ENCODE results near the gene LRRC8D.

Gene LRRC8D

GRCh38 chr1:89807983-89808382 is 12.8 kb upstream of the LRRC8D start:
- no peak for DNase-seq

GRCh38 chr1:89808441-89809117 is 12.3 kb upstream of the LRRC8D start:
- no peak for DNase-seq

- no peak for DNase-seq
These were observed 11.3 kb upstream of the LRRC8D start for GRCh38 chr1:89809556-89809955.

- no peak for DNase-seq
These were observed 10.5 kb upstream of the LRRC8D start for GRCh38 chr1:89810302-89810701.

- no peak for DNase-seq
These were observed 10.0 kb upstream of the LRRC8D start for GRCh38 chr1:89810880-89811279.

GRCh38 chr1:89812992-89813391 is 7.8 kb upstream of the LRRC8D start:
- DNase-seq, result no peak

- no peak for DNase-seq
These were observed 5.8 kb upstream of the LRRC8D start for GRCh38 chr1:89815040-89815439.

GRCh38 chr1:89815611-89816010 is 5.2 kb upstream of the LRRC8D start:
- DNase-seq, result no peak

GRCh38 chr1:89816366-89816765 is 4.5 kb upstream of the LRRC8D start:
- no peak for DNase-seq

GRCh38 chr1:89821322-89822108 is 683 bp downstream of the LRRC8D start:
- DNase-seq, result peak; percentile 47

GRCh38 chr1:89822109-89822962 is 1.5 kb downstream of the LRRC8D start:
- DNase-seq, result no peak

GRCh38 chr1:89822999-89823628 is 2.3 kb downstream of the LRRC8D start:
- DNase-seq, result no peak

- no peak for DNase-seq
These were observed 3.0 kb downstream of the LRRC8D start for GRCh38 chr1:89823679-89824292.

- DNase-seq, result no peak
These were observed 5.8 kb downstream of the LRRC8D start for GRCh38 chr1:89826594-89826993.

- DNase-seq, result no peak
These were observed 6.5 kb downstream of the LRRC8D start for GRCh38 chr1:89827330-89827729.

- DNase-seq, result no peak
These were observed 7.1 kb downstream of the LRRC8D start for GRCh38 chr1:89827902-89828301.

- no peak for DNase-seq
These were observed 8.4 kb downstream of the LRRC8D start for GRCh38 chr1:89829186-89829585.

- no peak for DNase-seq
These were observed 10.8 kb downstream of the LRRC8D start for GRCh38 chr1:89831462-89832120.

GRCh38 chr1:89832496-89833127 is 11.8 kb downstream of the LRRC8D start:
- no peak for DNase-seq

- no peak for DNase-seq
These were observed 12.6 kb downstream of the LRRC8D start for GRCh38 chr1:89833183-89834082.

Measured in T-helper 9 cell (primary cell).